ENCODE data around the gene OR1M1. TPM values are rescaled to one million over a fixed set of nuclear protein-coding genes. Genes with fewer than 3 reads are reported as not detected.

Gene OR1M1
- polyA plus RNA-seq, 2 of the 4 experiments (the other 2 are of a cell fraction), result not detected

DNA sequence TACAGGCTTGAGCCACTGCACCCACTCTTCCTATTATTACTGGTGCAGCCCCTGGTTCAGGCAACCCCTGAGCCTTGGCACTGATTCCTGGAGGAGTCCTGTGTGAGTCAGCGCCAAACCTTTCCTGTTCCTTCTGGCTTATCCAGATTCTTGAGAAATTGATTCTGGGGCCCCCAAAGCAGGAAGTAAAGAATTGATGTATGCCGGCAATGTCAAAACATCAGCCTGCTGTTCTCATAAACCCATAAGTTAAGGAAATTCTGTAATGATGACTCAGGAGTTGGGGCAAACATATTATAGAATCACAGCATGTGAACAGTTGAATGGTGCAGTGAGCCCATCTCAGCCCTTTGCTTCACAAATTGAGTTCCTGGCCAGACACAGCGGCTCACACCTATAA is 41.3 kb downstream of the OR1M1 start:
- CTCF ChIA-PET, result no interaction called here
- POLR2A ChIA-PET, result no interaction called here
- H3K9me3 ChIP-seq, result no peaks in the 10 kb centered on the region

DNA sequence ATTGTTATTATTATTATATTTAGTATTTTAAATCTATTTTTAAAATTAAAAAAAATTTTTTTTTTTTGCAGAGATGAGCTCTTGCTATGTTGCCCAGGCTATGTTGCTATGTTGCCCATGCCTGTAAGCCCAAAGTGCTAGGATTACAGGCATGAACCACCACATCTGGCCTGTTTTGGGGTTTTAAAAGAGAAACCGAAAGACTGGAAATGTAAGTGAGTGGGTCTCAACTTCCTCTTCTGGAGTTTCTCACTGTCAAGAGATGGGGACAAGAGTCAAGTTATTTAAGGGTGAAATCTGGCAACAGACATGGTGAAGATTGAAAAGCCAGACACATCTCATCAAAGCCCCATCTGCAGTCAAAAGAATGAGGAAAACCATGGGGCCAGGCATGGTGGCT is 44.1 kb downstream of the OR1M1 start:
- Histone ChIP-seq H3K4me1 (no peaks in the 10 kb centered on the region), H3K4me2 (no peak overlapping the region), H3K9me3 (no peaks in the 10 kb centered on the region), H3K4me3 (no peak overlapping the region), H3K27ac (no peak overlapping the region)
- 71% methylated on average over 1 of the region's 1 CpG for WGBS (ENCODE audit: missing lambda C conversion rate)
- no peak for FAIRE-seq
- POLR2A ChIA-PET, result no interaction called here
- DNase-seq (ENCODE audit: low read depth in 1 of 2, low spot score in 1 of 2), result no peak
- CTCF ChIA-PET, result no interaction called here
- no peak for TF ChIP-seq BHLHE40 (IDR thresholded peaks at IDR 0.05; ENCODE audit: low read depth, low read length)
- TF ChIP-seq RCOR1 (IDR thresholded peaks at IDR 0.05; ENCODE audit: low read depth, low read length), result no peak
- TF ChIP-seq CBX2 (IDR thresholded peaks at IDR 0.05; ENCODE audit: borderline replicate concordance, low read depth), result no peak
- no peak for TF ChIP-seq MYC (IDR thresholded peaks at IDR 0.05; ENCODE audit: borderline replicate concordance, low read length)
- TF ChIP-seq, protein P1, sequence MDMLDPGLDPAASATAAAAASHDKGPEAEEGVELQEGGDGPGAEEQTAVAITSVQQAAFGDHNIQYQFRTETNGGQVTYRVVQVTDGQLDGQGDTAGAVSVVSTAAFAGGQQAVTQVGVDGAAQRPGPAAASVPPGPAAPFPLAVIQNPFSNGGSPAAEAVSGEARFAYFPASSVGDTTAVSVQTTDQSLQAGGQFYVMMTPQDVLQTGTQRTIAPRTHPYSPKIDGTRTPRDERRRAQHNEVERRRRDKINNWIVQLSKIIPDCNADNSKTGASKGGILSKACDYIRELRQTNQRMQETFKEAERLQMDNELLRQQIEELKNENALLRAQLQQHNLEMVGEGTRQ (IDR thresholded peaks at IDR 0.05), result no peak
- TF ChIP-seq RAD21 (conservative IDR thresholded peaks at IDR 0.05 in 1 of 2, IDR thresholded peaks at IDR 0.05 in 1 of 2), result no peak
- TF ChIP-seq PHF8 (IDR thresholded peaks at IDR 0.05; ENCODE audit: borderline replicate concordance, low read depth), result no peak
- TF ChIP-seq, protein P2, sequence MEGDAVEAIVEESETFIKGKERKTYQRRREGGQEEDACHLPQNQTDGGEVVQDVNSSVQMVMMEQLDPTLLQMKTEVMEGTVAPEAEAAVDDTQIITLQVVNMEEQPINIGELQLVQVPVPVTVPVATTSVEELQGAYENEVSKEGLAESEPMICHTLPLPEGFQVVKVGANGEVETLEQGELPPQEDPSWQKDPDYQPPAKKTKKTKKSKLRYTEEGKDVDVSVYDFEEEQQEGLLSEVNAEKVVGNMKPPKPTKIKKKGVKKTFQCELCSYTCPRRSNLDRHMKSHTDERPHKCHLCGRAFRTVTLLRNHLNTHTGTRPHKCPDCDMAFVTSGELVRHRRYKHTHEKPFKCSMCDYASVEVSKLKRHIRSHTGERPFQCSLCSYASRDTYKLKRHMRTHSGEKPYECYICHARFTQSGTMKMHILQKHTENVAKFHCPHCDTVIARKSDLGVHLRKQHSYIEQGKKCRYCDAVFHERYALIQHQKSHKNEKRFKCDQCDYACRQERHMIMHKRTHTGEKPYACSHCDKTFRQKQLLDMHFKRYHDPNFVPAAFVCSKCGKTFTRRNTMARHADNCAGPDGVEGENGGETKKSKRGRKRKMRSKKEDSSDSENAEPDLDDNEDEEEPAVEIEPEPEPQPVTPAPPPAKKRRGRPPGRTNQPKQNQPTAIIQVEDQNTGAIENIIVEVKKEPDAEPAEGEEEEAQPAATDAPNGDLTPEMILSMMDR (IDR thresholded peaks at IDR 0.05), result no peak
- ATAC-seq, result no peak

More for the DNA sequence above, 41.3 kb downstream of the OR1M1 start:
- no peak overlapping the region for H3K27ac ChIP-seq
- TF ChIP-seq GATA3 (IDR thresholded peaks at IDR 0.05; ENCODE audit: borderline replicate concordance) (no peak), ZFP36 (IDR thresholded peaks at IDR 0.05; ENCODE audit: borderline replicate concordance, partially characterized antibody) (no peak), ESRRA (IDR thresholded peaks at IDR 0.05; ENCODE audit: borderline replicate concordance, low read length) (no peak), JUNB (IDR thresholded peaks at IDR 0.05) (no peak), NPAS2 (CRISPR knock-in tag; IDR thresholded peaks at IDR 0.05; ENCODE audit: borderline replicate concordance) (no peak), MAZ (IDR thresholded peaks at IDR 0.05; ENCODE audit: borderline replicate concordance, low read depth, low read length) (no peak), CEBPB (IDR thresholded peaks at IDR 0.05) (no peak), CHD2 (IDR thresholded peaks at IDR 0.05; ENCODE audit: low read length, partially characterized antibody) (no peak), FOXS1 (CRISPR knock-in tag; IDR thresholded peaks at IDR 0.05) (no peak), POLR2AphosphoS2 (conservative IDR thresholded peaks at IDR 0.05; ENCODE audit: low read length) (no peak), TP53 (CRISPR knock-in tag; IDR thresholded peaks at IDR 0.05) (no peak), CBX8 (IDR thresholded peaks at IDR 0.05) (no peak), HOXB13 (CRISPR knock-in tag; IDR thresholded peaks at IDR 0.05; ENCODE audit: low read depth) (no peak), CHD4 (IDR thresholded peaks at IDR 0.05; ENCODE audit: borderline replicate concordance) (no peak), SREBF2 (IDR thresholded peaks at IDR 0.05) (no peak)
- TF ChIP-seq, protein P3, sequence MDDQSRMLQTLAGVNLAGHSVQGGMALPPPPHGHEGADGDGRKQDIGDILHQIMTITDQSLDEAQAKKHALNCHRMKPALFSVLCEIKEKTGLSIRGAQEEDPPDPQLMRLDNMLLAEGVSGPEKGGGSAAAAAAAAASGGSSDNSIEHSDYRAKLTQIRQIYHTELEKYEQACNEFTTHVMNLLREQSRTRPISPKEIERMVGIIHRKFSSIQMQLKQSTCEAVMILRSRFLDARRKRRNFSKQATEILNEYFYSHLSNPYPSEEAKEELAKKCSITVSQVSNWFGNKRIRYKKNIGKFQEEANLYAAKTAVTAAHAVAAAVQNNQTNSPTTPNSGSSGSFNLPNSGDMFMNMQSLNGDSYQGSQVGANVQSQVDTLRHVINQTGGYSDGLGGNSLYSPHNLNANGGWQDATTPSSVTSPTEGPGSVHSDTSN (IDR thresholded peaks at IDR 0.05), result no peak
- TF ChIP-seq, protein P4, sequence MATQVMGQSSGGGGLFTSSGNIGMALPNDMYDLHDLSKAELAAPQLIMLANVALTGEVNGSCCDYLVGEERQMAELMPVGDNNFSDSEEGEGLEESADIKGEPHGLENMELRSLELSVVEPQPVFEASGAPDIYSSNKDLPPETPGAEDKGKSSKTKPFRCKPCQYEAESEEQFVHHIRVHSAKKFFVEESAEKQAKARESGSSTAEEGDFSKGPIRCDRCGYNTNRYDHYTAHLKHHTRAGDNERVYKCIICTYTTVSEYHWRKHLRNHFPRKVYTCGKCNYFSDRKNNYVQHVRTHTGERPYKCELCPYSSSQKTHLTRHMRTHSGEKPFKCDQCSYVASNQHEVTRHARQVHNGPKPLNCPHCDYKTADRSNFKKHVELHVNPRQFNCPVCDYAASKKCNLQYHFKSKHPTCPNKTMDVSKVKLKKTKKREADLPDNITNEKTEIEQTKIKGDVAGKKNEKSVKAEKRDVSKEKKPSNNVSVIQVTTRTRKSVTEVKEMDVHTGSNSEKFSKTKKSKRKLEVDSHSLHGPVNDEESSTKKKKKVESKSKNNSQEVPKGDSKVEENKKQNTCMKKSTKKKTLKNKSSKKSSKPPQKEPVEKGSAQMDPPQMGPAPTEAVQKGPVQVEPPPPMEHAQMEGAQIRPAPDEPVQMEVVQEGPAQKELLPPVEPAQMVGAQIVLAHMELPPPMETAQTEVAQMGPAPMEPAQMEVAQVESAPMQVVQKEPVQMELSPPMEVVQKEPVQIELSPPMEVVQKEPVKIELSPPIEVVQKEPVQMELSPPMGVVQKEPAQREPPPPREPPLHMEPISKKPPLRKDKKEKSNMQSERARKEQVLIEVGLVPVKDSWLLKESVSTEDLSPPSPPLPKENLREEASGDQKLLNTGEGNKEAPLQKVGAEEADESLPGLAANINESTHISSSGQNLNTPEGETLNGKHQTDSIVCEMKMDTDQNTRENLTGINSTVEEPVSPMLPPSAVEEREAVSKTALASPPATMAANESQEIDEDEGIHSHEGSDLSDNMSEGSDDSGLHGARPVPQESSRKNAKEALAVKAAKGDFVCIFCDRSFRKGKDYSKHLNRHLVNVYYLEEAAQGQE (IDR thresholded peaks at IDR 0.05), result no peak
- ATAC-seq (peak in 1 of 2 experiments; percentile 30; a peak in 1 of 6 replicates), DNase-seq (ENCODE audit: low read depth in 1 of 2, low spot score in 1 of 2) (peak in 1 of 2 experiments; percentile 28), FAIRE-seq (no peak)
- 23% methylated on average over 3 of the region's 3 CpGs for WGBS (ENCODE audit: missing lambda C conversion rate)
- H3K4me1 ChIP-seq, result no peaks in the 10 kb centered on the region
- no peak overlapping the region for H3K4me2 ChIP-seq
- no peak overlapping the region for H3K4me3 ChIP-seq

Measured in A549 (cell line).